HG03442 (cell line): Measurements from ENCODE around the gene HNRNPD.
"Not testable (repeated sequence)": the region's sequence is repeated elsewhere in the genome, so short reads cannot be mapped to it uniquely, and the experiment has no call there.

ENCODE experiments used
- ATAC-seq: cut with Tn5 transposase; IDR thresholded peaks from one replicate; pipeline ENCODE4 v1.9.1; 2021; ENCODE audit warnings: mild to moderate bottlenecking, moderate library complexity; ENCODE audit not compliant: unreplicated experiment

The HNRNPD gene

GRCh38 chr4:82373486-82373815 is 340 bp downstream of the HNRNPD start:
- peak; percentile 16 for ATAC-seq

GRCh38 chr4:82372517-82373485 is 990 bp downstream of the HNRNPD start:
- no peak for ATAC-seq

DNA sequence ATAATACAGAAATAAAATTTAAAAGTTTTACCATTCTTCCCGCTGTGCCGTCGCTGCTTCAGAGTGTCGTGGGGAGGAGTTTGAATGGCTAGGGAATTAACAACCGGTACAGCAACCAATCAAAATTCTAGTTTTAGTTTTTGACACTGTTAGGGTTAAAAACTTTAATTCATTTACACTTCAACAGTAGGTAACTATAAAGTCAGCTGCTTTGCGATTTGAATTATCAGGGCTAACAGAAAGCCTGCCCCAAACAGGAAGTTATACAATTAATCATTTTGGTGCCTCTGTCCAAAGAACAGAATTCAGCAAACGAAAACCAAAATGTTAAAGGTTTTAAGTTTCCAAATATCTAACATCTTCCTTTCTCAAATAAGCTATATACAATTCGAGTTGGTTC is 2.3 kb downstream of the HNRNPD start:
- no peak for ATAC-seq

DNA sequence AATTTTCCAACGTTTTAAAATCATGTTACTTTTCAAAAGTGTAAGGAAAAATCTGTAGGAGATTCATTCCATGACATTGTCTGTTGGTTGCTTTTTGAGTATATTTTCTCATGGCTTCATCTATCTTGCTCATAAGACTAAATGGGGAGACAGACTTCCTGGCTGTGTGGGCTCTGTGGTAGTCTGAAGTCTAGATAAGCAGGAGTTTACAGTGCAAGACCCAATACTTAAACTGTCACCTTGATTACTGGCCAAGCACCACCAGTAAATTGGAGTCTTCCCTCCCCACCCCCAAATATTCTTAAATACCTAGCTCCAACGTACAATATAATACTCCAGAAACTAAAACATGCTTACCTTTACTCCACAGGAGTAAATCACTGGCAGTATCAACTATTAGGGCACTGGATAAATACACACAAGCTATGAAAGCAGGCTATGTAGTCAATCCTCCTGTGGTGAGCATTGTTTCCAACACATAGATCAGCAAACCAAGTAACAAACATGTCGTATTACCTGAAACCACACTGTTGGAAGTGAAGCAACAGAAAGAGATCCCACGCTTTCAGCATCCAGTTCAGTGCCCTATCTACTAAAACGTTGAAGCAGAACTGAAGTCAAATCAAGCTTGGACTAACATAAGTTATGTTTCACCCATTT is 6.2 kb downstream of the HNRNPD start:
- ATAC-seq = no peak

GRCh38 chr4:82366431-82366830 is 7.4 kb downstream of the HNRNPD start:
- not testable (repeated sequence) for ATAC-seq

- no peak for ATAC-seq
Observed at GRCh38 chr4:82363896-82364487, 9.8 kb downstream of the HNRNPD start.

GRCh38 chr4:82362565-82362964 is 11.2 kb downstream of the HNRNPD start:
- peak; percentile 55 for ATAC-seq

GRCh38 chr4:82360298-82361177 is 13.3 kb downstream of the HNRNPD start:
- no peak for ATAC-seq

DNA sequence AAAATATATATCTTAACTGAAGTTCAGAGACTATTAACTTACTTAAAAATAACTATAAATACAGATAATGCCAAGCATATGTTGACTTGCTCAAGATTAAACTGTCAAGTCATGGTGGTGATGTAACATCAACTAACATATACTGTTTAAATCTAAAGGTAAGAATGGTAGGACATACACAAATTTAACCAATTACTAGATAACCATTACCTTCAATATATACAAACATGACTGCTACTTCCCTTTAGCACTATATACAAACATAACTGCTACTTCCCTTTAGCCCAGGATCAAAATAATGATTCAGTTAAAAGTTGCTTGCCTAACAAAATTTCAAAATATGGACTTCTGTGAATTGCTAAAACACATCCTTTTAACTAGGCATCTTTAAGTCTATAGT is 14.9 kb downstream of the HNRNPD start:
- ATAC-seq = no peak

- no peak for ATAC-seq
Observed at GRCh38 chr4:82357640-82358039, 16.2 kb downstream of the HNRNPD start.

- no peak for ATAC-seq
Observed at GRCh38 chr4:82354788-82355187, 19.0 kb downstream of the HNRNPD start.

DNA sequence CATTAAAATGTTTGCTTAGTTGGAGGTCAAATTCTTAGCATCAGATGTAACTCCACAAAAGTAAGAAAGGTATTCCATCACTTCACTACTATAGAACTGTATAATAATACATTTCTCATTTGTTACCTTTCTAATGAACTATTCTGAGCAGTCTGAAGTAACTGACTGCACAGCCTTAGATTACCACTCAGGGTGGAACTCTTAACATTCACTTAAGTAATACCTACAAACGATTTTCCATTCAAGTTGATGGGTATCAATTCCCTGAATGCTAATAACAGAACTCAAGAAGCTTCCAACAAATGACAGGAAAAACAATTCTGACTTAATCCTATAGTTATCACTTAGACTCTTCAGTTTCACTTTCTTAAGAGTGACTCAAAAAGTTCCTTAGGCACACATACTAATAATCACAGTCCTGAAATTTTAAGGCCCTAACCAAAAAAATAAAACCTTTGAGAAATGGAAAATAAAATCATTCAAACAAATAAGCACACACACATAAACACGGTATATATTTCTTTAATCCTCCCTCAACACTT is 20.9 kb downstream of the HNRNPD start:
- peak; percentile 68 for ATAC-seq

DNA sequence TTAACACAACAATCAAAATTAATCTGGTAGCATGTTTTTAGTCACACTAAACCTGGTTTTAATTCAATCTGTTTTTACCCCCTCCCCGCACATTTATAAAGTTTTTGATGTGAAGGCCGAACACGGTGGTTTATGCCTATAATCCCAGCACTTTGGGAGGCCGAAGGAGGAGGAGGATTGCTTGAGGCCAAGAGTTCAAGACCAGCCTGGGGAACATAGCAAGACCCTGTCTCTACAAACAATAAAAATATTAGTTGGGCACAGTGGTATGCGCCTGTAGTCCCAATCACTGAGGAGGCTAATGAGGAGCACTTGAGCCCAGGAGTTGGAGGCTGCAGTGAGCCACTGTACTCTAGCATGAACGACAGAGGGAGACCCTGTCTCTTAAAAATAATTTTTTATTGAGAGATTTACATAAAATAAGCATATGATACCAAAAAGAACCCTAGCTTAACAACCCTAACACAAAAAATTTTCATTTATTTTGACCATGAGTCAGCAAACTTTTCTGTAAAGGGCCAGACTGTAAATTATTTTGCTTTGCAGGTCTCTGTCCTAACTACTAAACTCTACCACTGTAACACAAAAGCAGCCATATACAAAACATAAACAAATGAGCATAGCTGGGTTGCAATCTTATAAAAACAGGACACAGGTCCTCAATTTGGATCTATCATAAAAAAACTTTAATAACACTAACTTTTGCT is 21.5 kb downstream of the HNRNPD start:
- ATAC-seq = no peak

DNA sequence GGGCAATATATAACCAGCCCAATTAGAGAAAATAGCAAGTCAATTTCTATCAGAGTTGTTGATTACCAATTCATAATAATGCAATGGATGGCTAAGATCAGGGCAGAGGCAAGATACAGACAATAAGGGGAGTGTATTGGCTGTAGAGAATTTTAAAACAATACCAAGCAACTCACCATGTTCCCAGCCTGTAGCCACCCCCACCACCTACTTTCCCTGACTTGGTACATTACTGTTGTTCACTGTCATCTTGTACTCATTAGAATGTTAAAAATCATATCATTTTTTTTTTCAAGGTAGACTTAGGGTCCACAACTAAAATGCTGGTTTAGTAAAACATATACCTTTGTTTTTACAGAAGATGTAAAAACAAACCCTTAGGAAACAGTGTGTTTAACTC is 27.7 kb downstream of the HNRNPD start:
- ATAC-seq = no peak

GRCh38 chr4:82335043-82335442 is 38.7 kb downstream of the HNRNPD start:
- no peak for ATAC-seq

- ATAC-seq = not testable (repeated sequence)
Observed at GRCh38 chr4:82333641-82334040, 40.1 kb downstream of the HNRNPD start.

- ATAC-seq = no peak
Observed at GRCh38 chr4:82331814-82332213, 42.0 kb downstream of the HNRNPD start.

GRCh38 chr4:82320351-82320750 is 53.4 kb downstream of the HNRNPD start:
- no peak for ATAC-seq

DNA sequence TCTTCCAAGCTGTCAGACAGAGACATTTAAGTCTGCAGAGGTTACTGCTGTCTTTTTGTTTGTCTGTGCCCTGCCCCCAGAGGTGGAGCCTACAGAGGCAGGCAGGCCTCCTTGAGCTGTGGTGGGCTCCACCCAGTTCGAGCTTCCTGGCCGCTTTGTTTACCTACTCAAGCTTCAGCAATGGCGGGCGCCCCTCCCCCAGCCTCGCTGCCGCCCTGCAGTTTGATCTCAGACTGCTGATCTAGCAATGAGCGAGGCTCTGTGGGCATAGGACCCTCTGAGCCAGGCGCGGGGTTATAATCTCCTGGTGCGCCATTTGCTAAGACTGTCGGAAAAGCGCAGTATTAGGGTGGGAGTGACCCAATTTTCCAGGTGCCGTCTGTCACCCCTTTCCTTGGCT is 70.7 kb downstream of the HNRNPD start:
- ATAC-seq = not testable (repeated sequence)
